ENCODE measurements around the gene SYCE1L. TPM values are rescaled to one million over a fixed set of nuclear protein-coding genes. Genes with fewer than 3 reads are reported as not detected.

SYCE1L gene
- total RNA-seq, 1 experiment from 2014 or later, result 9.9 TPM

- Histone ChIP-seq H3K9ac (ENCODE audit: extremely low read depth, insufficient read length, low read length) (no peak overlapping the region), H2AFZ (ENCODE audit: low read length) (no peak overlapping the region), H2BK15ac (ENCODE audit: low read depth, low read length) (no peak overlapping the region), H3K27ac (ENCODE audit: insufficient read length, low read depth, low read length) (no peak overlapping the region), H4K8ac (replicated peaks; ENCODE audit: insufficient read length, low read depth, low read length) (no peak overlapping the region), H3K4me1 (ENCODE audit: insufficient read depth, low read length) (no peaks in the 10 kb centered on the region), H3K4me2 (ENCODE audit: insufficient read depth, insufficient read length, low read length) (no peak overlapping the region), H3K56ac (ENCODE audit: insufficient read length, low read depth, low read length) (no peak overlapping the region), H3K23me2 (ENCODE audit: insufficient read length, low read depth, low read length, poor library complexity, severe bottlenecking) (peaks cover 8% of the 10 kb centered on the region), H2BK20ac (ENCODE audit: low read depth, low read length, poor library complexity, severe bottlenecking) (no peak overlapping the region), H2BK120ac (ENCODE audit: low read depth, low read length, poor library complexity, severe bottlenecking) (no peak overlapping the region), H3K27me3 (ENCODE audit: insufficient read depth, low read length) (no peaks in the 10 kb centered on the region; the same call in 1 of the 2 replicates), H3K79me2 (ENCODE audit: insufficient read depth, low read length) (peaks cover 10% of the 10 kb centered on the region; the same call in 1 of the 2 replicates), H2BK5ac (ENCODE audit: insufficient read length, low read length) (no peak overlapping the region), H2BK12ac (ENCODE audit: insufficient read length, low read depth, low read length) (no peak overlapping the region), H3K18ac (ENCODE audit: insufficient read length, low read depth, low read length) (no peak overlapping the region), H3K14ac (ENCODE audit: insufficient read depth, low read length) (no peak overlapping the region), H4K91ac (ENCODE audit: insufficient read length, low read depth, low read length) (no peak overlapping the region), H4K5ac (ENCODE audit: insufficient read length, low read depth, low read length) (no peak overlapping the region), H3T11ph (ENCODE audit: low read length) (no peak overlapping the region), H3K9me3 (ENCODE audit: control insufficient read depth, low read depth, low read length) (no peaks in the 10 kb centered on the region), H2AK5ac (ENCODE audit: insufficient read length, low read length) (no peak overlapping the region), H3K79me1 (ENCODE audit: insufficient read depth, low read depth, low read length, poor library complexity, severe bottlenecking) (peaks cover 11% of the 10 kb centered on the region), H3K4ac (ENCODE audit: low read depth, low read length) (no peak overlapping the region), H4K20me1 (ENCODE audit: control insufficient read depth, insufficient read depth, insufficient read length) (no peaks in the 10 kb centered on the region), H3K23ac (ENCODE audit: insufficient read length, low read depth, low read length) (no peak overlapping the region)
- Mint-ChIP-seq H3K4me3 (no peak overlapping the region; a peak in 1 of 5 replicates), H3K27me3 (ENCODE audit: low read depth) (peaks cover 3% of the 10 kb centered on the region; the same call in 1 of the 2 replicates), H3K9me3 (no peaks in the 10 kb centered on the region), H3K4me1 (peaks cover 12 to 23% of the 10 kb centered on the region in 2 experiments), H3K36me3 (ENCODE audit: insufficient read depth in 1 of 3, low read depth in 3 of 3) (peaks cover 13 to 48% (median 45%) of the 10 kb centered on the region in 3 experiments), H3K27ac (no peak overlapping the region)
- no peak for TF ChIP-seq CTCF (conservative IDR thresholded peaks at IDR 0.05)
- WGBS (ENCODE audit: extremely low coverage, insufficient read length, low lambda C conversion rate), result no CpG with 5 or more reads among the region's 13 CpGs
- no peak for DNase-seq
These were observed 5.8 kb upstream of the SYCE1L start for GRCh38 chr16:77193377-77193776.

Data from H9 (cell line).